SK-N-SH treated with all-trans-retinoic acid at 6 μM for 48 hours (cell line): ENCODE results near the gene CPS1.

Experiments used
- ATAC-seq: fragments of 200-7000 bp; cut with Tn5 transposase; 3 replicates; pipeline ENCODE4 v1.9.1; 2020; ENCODE audit warnings: mild to moderate bottlenecking, moderate library complexity
- ARNTL ChIP-seq: fragments of 450-650 bp; formaldehyde crosslinking; IDR thresholded peaks from 2 replicates; pipeline ENCODE4 v1.5.0; 2020; ENCODE audit warnings: low read depth, mild to moderate bottlenecking, moderate library complexity, borderline replicate concordance
- BACH2 ChIP-seq: fragments of 250-450 bp; sonication (Bioruptor Pico); IDR thresholded peaks from 2 replicates; pipeline ENCODE4 v1.9.0; 2021; ENCODE audit warnings: mild to moderate bottlenecking, borderline replicate concordance
- CSDC2 ChIP-seq: fragments of 250-450 bp; sonication (Bioruptor Pico); IDR thresholded peaks from 2 replicates; pipeline ENCODE4 v1.5.0; 2020; ENCODE audit warnings: mild to moderate bottlenecking, moderate library complexity
- ESRRG ChIP-seq: fragments of 250-450 bp; sonication (Bioruptor Pico); IDR thresholded peaks from 2 replicates; pipeline ENCODE4 v1.6.1; 2021; ENCODE audit warnings: mild to moderate bottlenecking
- GLIS3 ChIP-seq: fragments of 250-450 bp; sonication (Bioruptor Pico); IDR thresholded peaks from 2 replicates; pipeline ENCODE4 v1.5.0; 2020; ENCODE audit warnings: mild to moderate bottlenecking, moderate library complexity
- ISL1 ChIP-seq: fragments of 250-450 bp; sonication (Bioruptor Pico); IDR thresholded peaks from 2 replicates; pipeline ENCODE4 v2.1.2; 2022; ENCODE audit warnings: mild to moderate bottlenecking, moderate library complexity
- OSR1 ChIP-seq: fragments of 250-450 bp; sonication (Bioruptor Pico); IDR thresholded peaks from 2 replicates; pipeline ENCODE4 v1.8.0; 2022; ENCODE audit warnings: moderate library complexity, mild to moderate bottlenecking, inconsistent platforms
- PPARA ChIP-seq: fragments of 250-450 bp; sonication (Bioruptor Pico); IDR thresholded peaks from 2 replicates; pipeline ENCODE4 v1.5.0; 2020; ENCODE audit warnings: mild to moderate bottlenecking, borderline replicate concordance
- RARB ChIP-seq: fragments of 250-450 bp; sonication (Bioruptor Pico); IDR thresholded peaks from 2 replicates; pipeline ENCODE4 v1.8.0; 2021; ENCODE audit warnings: mild to moderate bottlenecking, moderate library complexity
- SNAI2 ChIP-seq: fragments of 250-450 bp; sonication (Bioruptor Pico); IDR thresholded peaks from 2 replicates; pipeline ENCODE4 v1.5.0; 2020; ENCODE audit warnings: mild to moderate bottlenecking, moderate library complexity
- TCF4 ChIP-seq: fragments of 250-450 bp; sonication (Bioruptor Pico); IDR thresholded peaks from 2 replicates; pipeline ENCODE4 v1.8.0; 2021; ENCODE audit warnings: mild to moderate bottlenecking, moderate library complexity, borderline replicate concordance
- TOX ChIP-seq: fragments of 250-450 bp; sonication (Bioruptor Pico); IDR thresholded peaks from 2 replicates; pipeline ENCODE4 v1.8.0; 2021; ENCODE audit warnings: mild to moderate bottlenecking, moderate library complexity, borderline replicate concordance
- ZC3H10 ChIP-seq: fragments of 250-450 bp; sonication (Bioruptor Pico); IDR thresholded peaks from 2 replicates; pipeline ENCODE4 v1.5.1; 2021; ENCODE audit warnings: mild to moderate bottlenecking, moderate library complexity
- ZFP3 ChIP-seq: fragments of 250-450 bp; sonication (Bioruptor Pico); IDR thresholded peaks from 2 replicates; pipeline ENCODE4 v1.5.0; 2020; ENCODE audit warnings: mild to moderate bottlenecking, moderate library complexity
- ZFP30 ChIP-seq: fragments of 450-650 bp; formaldehyde crosslinking; IDR thresholded peaks from 2 replicates; pipeline ENCODE4 v1.5.0; 2022; ENCODE audit warnings: mild to moderate bottlenecking, moderate library complexity
- ZNF565 ChIP-seq: fragments of 450-650 bp; formaldehyde crosslinking; conservative IDR thresholded peaks from 2 replicates; pipeline ENCODE4 v1.5.0; 2020; ENCODE audit warnings: low read depth, mild to moderate bottlenecking, moderate library complexity
- ZNF70 ChIP-seq: fragments of 450-650 bp; formaldehyde crosslinking; IDR thresholded peaks from 2 replicates; pipeline ENCODE4 v1.5.0; 2020; ENCODE audit warnings: mild to moderate bottlenecking, moderate library complexity
- ZNF8 ChIP-seq: fragments of 450-650 bp; formaldehyde crosslinking; IDR thresholded peaks from 2 replicates; pipeline ENCODE4 v1.5.0; 2020; ENCODE audit warnings: mild to moderate bottlenecking, moderate library complexity
- TF ChIP-seq, protein P1 (sequence below): fragments of 250-450 bp; sonication (Bioruptor Pico); IDR thresholded peaks from 2 replicates; pipeline ENCODE4 v1.8.0; 2021; ENCODE audit warnings: low read depth, mild to moderate bottlenecking, moderate library complexity, borderline replicate concordance
- TF ChIP-seq, protein P2 (sequence below): fragments of 250-450 bp; sonication (Bioruptor Pico); IDR thresholded peaks from 2 replicates; pipeline ENCODE4 v1.5.0; 2020; ENCODE audit warnings: mild to moderate bottlenecking, moderate library complexity
- TF ChIP-seq, protein P3 (sequence below): fragments of 250-450 bp; sonication (Bioruptor Pico); IDR thresholded peaks from 2 replicates; pipeline ENCODE4 v1.5.1; 2021; ENCODE audit warnings: mild to moderate bottlenecking, moderate library complexity
- TF ChIP-seq, protein P4 (sequence below): fragments of 250-450 bp; sonication (Bioruptor Pico); IDR thresholded peaks from 2 replicates; pipeline ENCODE4 v1.8.0; 2020; ENCODE audit warnings: mild to moderate bottlenecking, moderate library complexity, borderline replicate concordance

Gene CPS1

GRCh38 chr2:210598219-210598618, 41.8 kb downstream of the CPS1 start (continued):
- TF ChIP-seq, protein P1, sequence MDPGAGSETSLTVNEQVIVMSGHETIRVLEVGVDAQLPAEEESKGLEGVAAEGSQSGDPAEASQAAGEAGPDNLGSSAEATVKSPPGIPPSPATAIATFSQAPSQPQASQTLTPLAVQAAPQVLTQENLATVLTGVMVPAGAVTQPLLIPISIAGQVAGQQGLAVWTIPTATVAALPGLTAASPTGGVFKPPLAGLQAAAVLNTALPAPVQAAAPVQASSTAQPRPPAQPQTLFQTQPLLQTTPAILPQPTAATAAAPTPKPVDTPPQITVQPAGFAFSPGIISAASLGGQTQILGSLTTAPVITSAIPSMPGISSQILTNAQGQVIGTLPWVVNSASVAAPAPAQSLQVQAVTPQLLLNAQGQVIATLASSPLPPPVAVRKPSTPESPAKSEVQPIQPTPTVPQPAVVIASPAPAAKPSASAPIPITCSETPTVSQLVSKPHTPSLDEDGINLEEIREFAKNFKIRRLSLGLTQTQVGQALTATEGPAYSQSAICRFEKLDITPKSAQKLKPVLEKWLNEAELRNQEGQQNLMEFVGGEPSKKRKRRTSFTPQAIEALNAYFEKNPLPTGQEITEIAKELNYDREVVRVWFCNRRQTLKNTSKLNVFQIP (CRISPR knock-in tag), result no peak
- TF ChIP-seq, all 23 proteins: peak for 0

- ATAC-seq, result no peak
- TF ChIP-seq TOX (CRISPR knock-in tag), result no peak
- TF ChIP-seq, protein P1 (CRISPR knock-in tag), result no peak
- TF ChIP-seq ZNF70 (CRISPR knock-in tag), result no peak
- TF ChIP-seq ESRRG, result no peak
- TF ChIP-seq BACH2 (CRISPR knock-in tag), result no peak
- TF ChIP-seq RARB (CRISPR knock-in tag), result no peak
- no peak for TF ChIP-seq ZFP30
- no peak for TF ChIP-seq TCF4
- no peak for TF ChIP-seq PPARA (CRISPR knock-in tag)
Observed at GRCh38 chr2:210599476-210599875, 43.1 kb downstream of the CPS1 start.

DNA sequence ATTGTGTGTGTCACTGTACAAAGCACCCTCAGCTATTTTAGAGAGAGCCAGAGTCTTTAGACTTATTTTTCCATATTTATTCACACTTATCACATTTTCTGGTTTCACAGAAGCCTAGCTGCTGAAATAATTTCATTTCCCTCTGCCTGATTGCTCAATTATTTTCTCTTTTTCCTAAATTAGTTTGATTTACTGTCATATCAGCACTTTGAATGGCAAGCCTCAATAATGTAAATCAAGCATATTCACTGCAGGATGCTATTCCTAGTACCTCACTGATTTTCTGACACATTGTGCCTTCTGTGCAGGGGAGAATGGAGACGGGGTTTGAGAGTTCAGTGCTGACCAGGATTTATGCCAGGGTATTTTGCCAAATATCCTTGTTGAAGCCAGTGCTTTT, 48.3 kb downstream of the CPS1 start:
- no peak for TF ChIP-seq BACH2 (CRISPR knock-in tag)
- TF ChIP-seq ZNF565, result no peak
- no peak for TF ChIP-seq CSDC2
- TF ChIP-seq ZNF8, result no peak
- TF ChIP-seq GLIS3 (CRISPR knock-in tag), result no peak
- TF ChIP-seq ISL1 (CRISPR knock-in tag), result no peak
- TF ChIP-seq, protein P2, sequence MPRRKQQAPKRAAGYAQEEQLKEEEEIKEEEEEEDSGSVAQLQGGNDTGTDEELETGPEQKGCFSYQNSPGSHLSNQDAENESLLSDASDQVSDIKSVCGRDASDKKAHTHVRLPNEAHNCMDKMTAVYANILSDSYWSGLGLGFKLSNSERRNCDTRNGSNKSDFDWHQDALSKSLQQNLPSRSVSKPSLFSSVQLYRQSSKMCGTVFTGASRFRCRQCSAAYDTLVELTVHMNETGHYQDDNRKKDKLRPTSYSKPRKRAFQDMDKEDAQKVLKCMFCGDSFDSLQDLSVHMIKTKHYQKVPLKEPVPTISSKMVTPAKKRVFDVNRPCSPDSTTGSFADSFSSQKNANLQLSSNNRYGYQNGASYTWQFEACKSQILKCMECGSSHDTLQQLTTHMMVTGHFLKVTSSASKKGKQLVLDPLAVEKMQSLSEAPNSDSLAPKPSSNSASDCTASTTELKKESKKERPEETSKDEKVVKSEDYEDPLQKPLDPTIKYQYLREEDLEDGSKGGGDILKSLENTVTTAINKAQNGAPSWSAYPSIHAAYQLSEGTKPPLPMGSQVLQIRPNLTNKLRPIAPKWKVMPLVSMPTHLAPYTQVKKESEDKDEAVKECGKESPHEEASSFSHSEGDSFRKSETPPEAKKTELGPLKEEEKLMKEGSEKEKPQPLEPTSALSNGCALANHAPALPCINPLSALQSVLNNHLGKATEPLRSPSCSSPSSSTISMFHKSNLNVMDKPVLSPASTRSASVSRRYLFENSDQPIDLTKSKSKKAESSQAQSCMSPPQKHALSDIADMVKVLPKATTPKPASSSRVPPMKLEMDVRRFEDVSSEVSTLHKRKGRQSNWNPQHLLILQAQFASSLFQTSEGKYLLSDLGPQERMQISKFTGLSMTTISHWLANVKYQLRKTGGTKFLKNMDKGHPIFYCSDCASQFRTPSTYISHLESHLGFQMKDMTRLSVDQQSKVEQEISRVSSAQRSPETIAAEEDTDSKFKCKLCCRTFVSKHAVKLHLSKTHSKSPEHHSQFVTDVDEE (CRISPR knock-in tag), result no peak
- no peak for TF ChIP-seq OSR1 (CRISPR knock-in tag)
- TF ChIP-seq, protein P3, sequence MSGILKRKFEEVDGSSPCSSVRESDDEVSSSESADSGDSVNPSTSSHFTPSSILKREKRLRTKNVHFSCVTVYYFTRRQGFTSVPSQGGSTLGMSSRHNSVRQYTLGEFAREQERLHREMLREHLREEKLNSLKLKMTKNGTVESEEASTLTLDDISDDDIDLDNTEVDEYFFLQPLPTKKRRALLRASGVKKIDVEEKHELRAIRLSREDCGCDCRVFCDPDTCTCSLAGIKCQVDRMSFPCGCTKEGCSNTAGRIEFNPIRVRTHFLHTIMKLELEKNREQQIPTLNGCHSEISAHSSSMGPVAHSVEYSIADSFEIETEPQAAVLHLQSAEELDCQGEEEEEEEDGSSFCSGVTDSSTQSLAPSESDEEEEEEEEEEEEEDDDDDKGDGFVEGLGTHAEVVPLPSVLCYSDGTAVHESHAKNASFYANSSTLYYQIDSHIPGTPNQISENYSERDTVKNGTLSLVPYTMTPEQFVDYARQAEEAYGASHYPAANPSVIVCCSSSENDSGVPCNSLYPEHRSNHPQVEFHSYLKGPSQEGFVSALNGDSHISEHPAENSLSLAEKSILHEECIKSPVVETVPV (CRISPR knock-in tag), result no peak
- TF ChIP-seq SNAI2, result no peak
- TF ChIP-seq ZFP30, result no peak
- no peak for ATAC-seq

- ATAC-seq, result no peak
- TF ChIP-seq ZNF565 (no peak), CSDC2 (no peak), ZNF70 (CRISPR knock-in tag) (no peak), SNAI2 (no peak), ZFP30 (no peak), OSR1 (CRISPR knock-in tag) (no peak), PPARA (CRISPR knock-in tag) (no peak), ZC3H10 (no peak), ZFP3 (CRISPR knock-in tag) (no peak), BACH2 (CRISPR knock-in tag) (no peak), GLIS3 (CRISPR knock-in tag) (no peak), ZNF8 (no peak), TCF4 (no peak), ARNTL (CRISPR knock-in tag) (no peak), ESRRG (no peak)
- TF ChIP-seq, protein P3 (CRISPR knock-in tag), result no peak
- TF ChIP-seq, protein P4, sequence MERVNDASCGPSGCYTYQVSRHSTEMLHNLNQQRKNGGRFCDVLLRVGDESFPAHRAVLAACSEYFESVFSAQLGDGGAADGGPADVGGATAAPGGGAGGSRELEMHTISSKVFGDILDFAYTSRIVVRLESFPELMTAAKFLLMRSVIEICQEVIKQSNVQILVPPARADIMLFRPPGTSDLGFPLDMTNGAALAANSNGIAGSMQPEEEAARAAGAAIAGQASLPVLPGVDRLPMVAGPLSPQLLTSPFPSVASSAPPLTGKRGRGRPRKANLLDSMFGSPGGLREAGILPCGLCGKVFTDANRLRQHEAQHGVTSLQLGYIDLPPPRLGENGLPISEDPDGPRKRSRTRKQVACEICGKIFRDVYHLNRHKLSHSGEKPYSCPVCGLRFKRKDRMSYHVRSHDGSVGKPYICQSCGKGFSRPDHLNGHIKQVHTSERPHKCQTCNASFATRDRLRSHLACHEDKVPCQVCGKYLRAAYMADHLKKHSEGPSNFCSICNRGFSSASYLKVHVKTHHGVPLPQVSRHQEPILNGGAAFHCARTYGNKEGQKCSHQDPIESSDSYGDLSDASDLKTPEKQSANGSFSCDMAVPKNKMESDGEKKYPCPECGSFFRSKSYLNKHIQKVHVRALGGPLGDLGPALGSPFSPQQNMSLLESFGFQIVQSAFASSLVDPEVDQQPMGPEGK (CRISPR knock-in tag), result no peak
Observed at GRCh38 chr2:210606001-210606400, 49.6 kb downstream of the CPS1 start.
